NT2/D1 (cell line): ENCODE results near the gene POLE.

Experiments used
- DNase-seq: peaks from one replicate; pipeline ENCODE4 v3.0.0-alpha.2; 2011; ENCODE audit warnings: low read depth, low spot score
- H3K27me3 ChIP-seq: 2 replicates; pipeline ENCODE4 v1.6.0; 2011; ENCODE audit warnings: mild to moderate bottlenecking; ENCODE audit not compliant: insufficient read length, insufficient read depth
- H3K36me3 ChIP-seq: 2 replicates; pipeline ENCODE4 v1.6.1; 2011; ENCODE audit warnings: mild to moderate bottlenecking, low read length, mixed read lengths; ENCODE audit not compliant: insufficient read depth, insufficient read length
- H3K4me1 ChIP-seq: 2 replicates; pipeline ENCODE4 v1.5.1; 2011; ENCODE audit not compliant: insufficient read depth, insufficient read length
- H3K4me3 ChIP-seq: 2 replicates; pipeline ENCODE4 v1.5.1; 2011; ENCODE audit warnings: low read depth; ENCODE audit not compliant: insufficient read length
- H3K9ac ChIP-seq: 2 replicates; pipeline ENCODE4 v1.6.0; 2011; ENCODE audit warnings: low read depth; ENCODE audit not compliant: insufficient read length
- H3K9me3 ChIP-seq: 2 replicates; pipeline ENCODE4 v1.5.1; 2011; ENCODE audit warnings: mild to moderate bottlenecking, low read length; ENCODE audit not compliant: insufficient read depth
- SUZ12 ChIP-seq: IDR thresholded peaks from 2 replicates; pipeline ENCODE4 v1.6.1; 2011; ENCODE audit not compliant: insufficient read length, insufficient read depth; ENCODE audit errors: extremely low read depth
- YY1 ChIP-seq: IDR thresholded peaks from 2 replicates; pipeline ENCODE4 v1.6.1; 2011; ENCODE audit not compliant: insufficient read length, insufficient read depth
- ZNF274 ChIP-seq: IDR thresholded peaks from 2 replicates; pipeline ENCODE4 v1.6.1; 2011; ENCODE audit warnings: mild to moderate bottlenecking, low read depth, low read length

Gene POLE

DNA sequence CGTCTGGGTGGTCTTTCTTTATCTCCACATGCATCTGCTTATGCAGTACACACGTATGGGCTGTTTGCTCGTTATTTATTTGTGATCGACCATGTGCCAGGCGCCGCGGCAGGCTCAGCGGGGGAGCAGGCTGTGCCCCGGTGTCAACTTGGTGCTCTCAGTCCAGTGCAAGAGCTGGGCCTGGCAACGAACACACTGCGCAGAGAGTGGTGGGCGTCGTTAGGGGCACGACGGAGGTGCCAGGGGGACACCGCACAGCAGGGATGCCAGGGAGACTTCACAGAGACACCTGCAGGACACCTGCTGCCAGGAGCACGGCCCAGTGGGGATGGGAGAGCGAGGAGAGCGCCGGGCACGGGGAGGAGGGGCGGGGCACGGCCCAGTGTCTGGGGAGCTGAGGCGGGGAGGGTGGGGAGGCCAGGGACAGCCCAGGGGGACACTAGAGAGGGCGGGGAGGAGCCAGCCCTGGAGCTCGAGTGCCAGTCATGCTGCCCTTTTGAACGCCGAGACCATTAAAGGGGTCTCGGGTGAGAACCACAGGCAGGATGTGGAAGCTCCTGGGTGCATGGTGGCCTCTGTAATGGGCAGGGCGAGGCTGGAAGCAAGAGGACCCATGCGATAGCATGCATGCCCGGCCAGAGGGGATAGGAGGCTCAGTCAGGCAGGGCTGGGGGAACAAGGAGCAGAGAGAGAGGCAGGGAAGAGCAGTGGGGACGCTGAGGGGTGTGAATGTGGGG lies 76.1 kb downstream of the POLE start:
- no peak overlapping the region for H3K9ac ChIP-seq
- H3K36me3 ChIP-seq: no peaks in the 10 kb centered on the region
- H3K4me3 ChIP-seq: no peak overlapping the region
- no peaks in the 10 kb centered on the region for H3K4me1 ChIP-seq
- peaks cover 100% of the 10 kb centered on the region for H3K27me3 ChIP-seq
- no peak for DNase-seq
- peaks cover 29% of the 10 kb centered on the region for H3K9me3 ChIP-seq
- TF ChIP-seq SUZ12 (no peak), YY1 (no peak), ZNF274 (no peak)

DNA sequence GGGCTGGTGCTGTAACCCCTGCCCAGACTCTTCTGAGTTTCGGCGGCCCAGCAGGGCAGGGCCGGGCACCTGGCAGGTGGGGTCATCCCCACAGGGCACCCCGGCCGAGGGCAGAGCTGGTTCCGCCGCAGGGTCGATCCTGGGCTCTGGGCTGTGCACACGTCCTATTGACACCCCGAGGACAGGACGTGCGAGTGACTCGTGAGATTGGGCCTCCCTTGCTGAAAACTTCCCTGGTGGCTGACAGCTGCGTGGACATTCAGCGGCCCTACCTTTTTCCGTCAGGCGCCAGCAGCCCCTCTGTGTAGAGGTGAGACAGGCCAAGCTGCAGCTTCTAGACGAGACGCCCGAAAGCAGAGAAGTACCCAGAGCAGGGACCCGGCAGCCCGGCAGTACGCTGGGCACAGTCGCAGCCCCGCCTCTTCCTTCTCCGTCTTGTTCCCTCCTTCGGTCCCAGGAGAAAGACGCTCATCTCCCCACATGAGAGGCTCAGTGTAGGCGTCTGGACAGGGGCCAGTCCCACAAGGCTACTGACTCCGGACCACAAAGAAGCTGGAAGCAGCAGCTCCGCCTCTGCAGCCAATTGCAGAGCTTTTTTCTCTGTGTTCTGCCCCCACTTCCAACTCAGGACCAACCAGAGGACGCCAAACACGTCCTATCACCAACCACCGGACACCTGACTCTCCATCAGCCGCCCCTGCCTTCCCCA lies 76.9 kb downstream of the POLE start, which contains the start of gene LRCOL1:
TSS of gene LRCOL1 (minus strand) at position 532 of the 709 bp plus-strand sequence. CDS start 4,331 bp downstream, outside the sequence.
- peaks cover 99% of the 10 kb centered on the region for H3K27me3 ChIP-seq
- DNase-seq: no peak
- no peak within 1 kb of the TSS for H3K9ac ChIP-seq

DNA sequence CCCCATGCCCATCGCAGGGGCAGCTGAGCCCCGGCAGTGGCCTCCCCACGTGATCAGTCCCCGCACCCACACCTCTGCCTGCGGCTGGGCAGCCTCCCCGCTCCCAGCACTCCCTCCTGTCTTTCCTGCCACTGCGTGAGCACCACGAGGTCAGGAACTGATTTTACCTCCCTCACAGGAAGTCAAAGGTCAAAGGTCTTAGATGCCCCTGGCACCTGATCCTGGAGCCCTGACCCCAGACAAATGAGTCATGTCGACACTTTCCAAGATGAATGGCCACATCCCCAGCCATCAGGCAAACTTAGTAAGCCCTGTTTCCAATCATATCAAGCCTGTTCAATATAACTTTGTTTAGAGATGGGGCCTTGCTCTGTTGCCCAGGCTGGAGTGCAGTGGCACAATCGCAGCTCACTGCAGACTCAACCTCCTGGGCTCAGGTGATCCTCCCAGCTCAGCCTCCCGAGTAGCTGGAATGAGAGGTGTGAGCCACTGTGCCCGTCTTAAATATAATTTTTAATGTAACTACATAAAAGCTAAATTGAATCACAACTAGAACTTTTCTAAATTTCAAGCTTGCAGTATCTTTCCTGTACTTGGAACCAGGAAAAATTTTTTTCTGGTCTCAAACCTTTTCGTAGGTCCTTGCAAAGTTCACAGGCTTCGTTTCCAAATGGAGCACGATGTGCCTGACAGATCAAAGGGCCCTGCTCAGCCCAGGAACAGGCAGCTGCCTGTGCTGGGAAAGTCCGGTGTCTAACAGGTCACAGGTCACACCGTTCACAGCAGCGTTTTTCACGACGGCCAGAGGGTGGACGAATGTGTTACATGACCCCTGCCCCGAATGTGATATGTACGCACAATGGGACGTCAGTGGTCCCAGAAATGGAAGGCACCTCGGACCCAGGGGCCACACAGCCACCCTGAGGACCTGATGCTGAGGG lies 78.6 kb downstream of the POLE start:
- Histone ChIP-seq H3K9me3 (peaks cover 19% of the 10 kb centered on the region; the same call in 1 of the 2 replicates), H3K4me3 (no peak overlapping the region), H3K36me3 (no peaks in the 10 kb centered on the region), H3K9ac (no peak overlapping the region), H3K27me3 (peaks cover 98% of the 10 kb centered on the region), H3K4me1 (peaks cover 4% of the 10 kb centered on the region)
- TF ChIP-seq SUZ12: no peak
- TF ChIP-seq ZNF274: no peak
- TF ChIP-seq YY1: no peak
- no peak for DNase-seq

More for the DNA sequence above, 76.9 kb downstream of the POLE start, which contains the start of gene LRCOL1:
- no peak for TF ChIP-seq SUZ12
- TF ChIP-seq YY1: no peak
- TF ChIP-seq ZNF274: no peak
- no peak within 1 kb of the TSS for H3K4me3 ChIP-seq
- H3K9me3 ChIP-seq: peaks cover 21% of the 10 kb centered on the region; the same call in 1 of the 2 replicates
- H3K4me1 ChIP-seq: no peaks in the 10 kb centered on the region
- no peaks in the 10 kb centered on the region for H3K36me3 ChIP-seq

DNA sequence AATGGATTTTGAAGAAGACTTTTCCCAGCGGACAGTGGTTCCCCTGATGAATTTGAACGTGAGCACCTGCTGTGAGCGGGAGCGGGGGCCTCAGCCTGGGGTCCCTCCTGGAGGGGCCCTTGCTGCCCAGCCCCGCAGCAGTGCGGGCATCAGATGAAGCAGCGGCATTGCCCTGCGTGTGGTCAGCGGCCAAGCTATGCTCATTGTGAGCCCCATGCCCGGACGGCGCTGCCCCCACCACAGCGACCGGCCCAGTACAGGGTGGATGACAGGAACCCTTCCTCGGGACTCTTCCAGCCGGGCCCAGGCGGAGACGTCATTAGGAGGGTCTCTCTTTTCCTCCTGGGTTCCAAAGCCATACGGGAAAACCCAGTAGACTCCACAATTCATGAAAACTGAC lies 80.2 kb downstream of the POLE start:
- Histone ChIP-seq H3K9ac (no peak overlapping the region), H3K9me3 (peaks cover 11% of the 10 kb centered on the region; the same call in 1 of the 2 replicates), H3K4me3 (no peak overlapping the region), H3K27me3 (peaks cover 98% of the 10 kb centered on the region), H3K36me3 (no peaks in the 10 kb centered on the region), H3K4me1 (peaks cover 12% of the 10 kb centered on the region)
- TF ChIP-seq ZNF274 (no peak), SUZ12 (no peak), YY1 (no peak)
- no peak for DNase-seq

DNA sequence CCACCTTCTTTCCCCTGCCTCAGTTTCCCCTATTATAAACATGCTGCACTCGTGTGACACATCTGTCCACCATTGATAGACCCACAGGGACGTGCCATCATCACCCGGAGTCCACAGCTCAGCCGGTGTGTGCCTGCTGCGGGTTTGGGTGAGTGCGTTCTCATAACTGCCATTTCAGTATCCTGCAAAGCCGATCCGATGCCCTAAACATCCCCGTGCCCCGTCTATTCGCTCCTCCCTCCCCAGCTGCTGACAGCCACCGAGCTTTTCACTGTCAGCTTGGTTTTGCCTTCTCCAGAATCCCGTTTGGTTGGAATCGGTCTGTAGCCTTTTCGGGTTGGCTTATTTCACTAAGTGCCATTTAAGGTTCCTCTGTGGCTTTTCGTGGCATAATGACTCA lies 80.7 kb downstream of the POLE start:
- Histone ChIP-seq H3K9ac (no peak overlapping the region), H3K36me3 (no peaks in the 10 kb centered on the region), H3K4me3 (no peak overlapping the region), H3K27me3 (peaks cover 98% of the 10 kb centered on the region), H3K9me3 (peaks cover 6% of the 10 kb centered on the region; the same call in 1 of the 2 replicates), H3K4me1 (peaks cover 12% of the 10 kb centered on the region)
- no peak for TF ChIP-seq ZNF274
- TF ChIP-seq YY1: no peak
- TF ChIP-seq SUZ12: no peak
- no peak for DNase-seq

DNA sequence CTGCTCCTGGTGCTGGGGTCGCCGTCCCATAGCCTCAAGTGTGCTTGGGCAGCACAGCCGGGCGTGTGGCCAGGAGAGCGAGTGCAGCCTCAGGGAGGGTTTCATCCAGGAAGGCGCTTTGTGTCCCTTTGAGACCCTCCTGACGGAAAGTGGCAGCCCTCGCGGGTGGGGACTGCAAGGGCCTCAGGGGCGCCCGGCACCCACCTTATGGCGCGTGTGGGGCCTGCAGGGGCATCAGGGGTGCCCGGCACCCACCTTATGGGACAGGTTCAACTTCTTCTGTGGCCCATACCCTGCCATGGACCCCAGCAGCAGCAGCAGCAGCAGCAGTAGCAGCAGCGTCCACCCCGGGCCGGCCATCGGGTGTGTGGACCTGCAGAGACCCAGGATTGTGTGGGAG lies 81.2 kb downstream of the POLE start:
- no peaks in the 10 kb centered on the region for H3K36me3 ChIP-seq
- peaks cover 13% of the 10 kb centered on the region for H3K4me1 ChIP-seq
- DNase-seq: no peak
- no peak overlapping the region for H3K9ac ChIP-seq
- peaks cover 98% of the 10 kb centered on the region for H3K27me3 ChIP-seq
- TF ChIP-seq SUZ12: no peak
- TF ChIP-seq YY1: no peak
- TF ChIP-seq ZNF274: no peak
- H3K4me3 ChIP-seq: no peak overlapping the region
- H3K9me3 ChIP-seq: peaks cover under 1% of the 10 kb centered on the region; the same call in 1 of the 2 replicates
